Measurements from ENCODE around the gene CSAD. TPM values are rescaled to one million over a fixed set of nuclear protein-coding genes. Genes with fewer than 3 reads are reported as not detected.

Gene CSAD
- total RNA-seq (21.1 and 22.0 TPM in 2 replicates), polyA plus RNA-seq (24.0 and 24.4 TPM in 2 replicates), polyA minus RNA-seq (21.9 and 31.0 TPM in 2 replicates), Bru-seq, nascent RNA (percentile 54 among the genes with signal in this experiment), BruChase-seq, experiment 1, labeled RNA remaining after a 6-hour chase (percentile 72 among the genes with signal in this experiment), BruChase-seq, experiment 2, labeled RNA remaining after a 2-hour chase (percentile 63 among the genes with signal in this experiment)
- 5.1 and 8.8 TPM in 2 replicates for polyA plus RNA-seq (2011; cell fraction: cytosol; rRNA removed)
- polyA plus RNA-seq (2011; cell fraction: nucleus; rRNA removed) = 214 and 219 TPM in 2 replicates
- polyA plus RNA-seq (2012) = 16.2 and 18.2 TPM in 2 replicates
- 4.9 TPM for polyA minus RNA-seq (2011; cell fraction: cytosol; rRNA and poly(A)+ RNA removed)
- 28.4 and 32.6 TPM in 2 replicates for polyA minus RNA-seq (2011; cell fraction: nucleus; rRNA and poly(A)+ RNA removed)
- long read RNA-seq, partial matches to known transcripts = 1 of 4 reads
- long read RNA-seq, other reads (novel, unspliced or antisense) = 3 of 4 reads

GRCh38 chr12:53180220-53180930 is at the start of gene CSAD, which contains the start of gene ZNF740:
CSAD (minus strand) TSS chr12:53180925; CDS start chr12:53173470, 7,455 bp downstream.
ZNF740 (plus strand) TSS chr12:53180722; CDS start chr12:53181984, 1,262 bp downstream.
- Histone ChIP-seq H3K27ac (ENCODE audit: insufficient read depth, low read depth, low read length) (peak within 1 kb of the TSS; percentile 50), H3K4me2 (ENCODE audit: insufficient read depth, low read length) (peak within 1 kb of the TSS; percentile 74), H2AFZ (ENCODE audit: low read depth, low read length) (peak within 1 kb of the TSS; percentile 71), H3K9me3 (replicated peaks; ENCODE audit: control insufficient read depth, insufficient read depth, low read length) (no peaks in the 10 kb centered on the region), H3K4me1 (ENCODE audit: control insufficient read depth, extremely low read depth, insufficient read depth, low read length) (peaks cover 22% of the 10 kb centered on the region), H3K4me3 (replicated peaks in 1 of 3; ENCODE audit: insufficient read depth in 1 of 3, low read depth in 1 of 3, low read length in 3 of 3) (peak within 1 kb of the TSS; percentile 60 to 91 (median 73)), H3K36me3 (ENCODE audit: control insufficient read depth in 2 of 2, extremely low read depth in 1 of 2, insufficient read depth in 2 of 2, low read length in 2 of 2) (peaks cover 5 to 8% of the 10 kb centered on the region in 2 experiments), H4K20me1 (replicated peaks; ENCODE audit: control insufficient read depth, extremely low read depth, insufficient read depth, low read length) (no peaks in the 10 kb centered on the region), H3K9ac (replicated peaks; ENCODE audit: extremely low read depth, insufficient read depth, low read length) (peak within 1 kb of the TSS; percentile 80), H3K79me2 (ENCODE audit: control insufficient read depth, insufficient read depth, low read length) (peaks cover 20% of the 10 kb centered on the region), H3K27me3 (ENCODE audit: control insufficient read depth in 2 of 2, insufficient read depth in 2 of 2, low read length in 2 of 2) (no peaks in the 10 kb centered on the region), H3K9me1 (replicated peaks; ENCODE audit: control insufficient read depth, extremely low read depth, insufficient read depth, low read length) (no peaks in the 10 kb centered on the region)
- dilution Hi-C loops (cut with MboI; ENCODE audit: extremely low pct_ligation_motif_present, low sequenced_read_pairs) (loop anchor here (10.0 kb wide), 1 partner anchor 46 kb away; no protein-coding TSS in a partner anchor), intact Hi-C loops (cut with micrococcal nuclease) (loop anchor here (1.0 to 2.0 kb wide), 3 partner anchors 22 to 102 kb away; partner anchors contain the start of gene SPRYD3)
- TF ChIP-seq CTCF (IDR thresholded peaks at IDR 0.05; ENCODE audit: extremely low read depth in 1 of 2, insufficient read depth in 1 of 2, low read depth in 1 of 2, low read length in 2 of 2) (no peak), FOS (IDR thresholded peaks at IDR 0.05; ENCODE audit: borderline replicate concordance, insufficient read depth, low read length) (no peak), MYC (IDR thresholded peaks at IDR 0.05; ENCODE audit: low read depth, low read length) (no peak), MAX (IDR thresholded peaks at IDR 0.05; ENCODE audit: insufficient read depth, insufficient read length) (peak; percentile 24), JUN (IDR thresholded peaks at IDR 0.05; ENCODE audit: borderline replicate concordance, insufficient read depth, insufficient read length, low read depth) (no peak), POLR2A (IDR thresholded peaks at IDR 0.05; ENCODE audit: low read depth, low read length) (peak; percentile 87), POLR2AphosphoS5 (IDR thresholded peaks at IDR 0.05; ENCODE audit: insufficient read depth, low read depth, low read length) (peak; percentile 54), EZH2 (IDR thresholded peaks at IDR 0.05; ENCODE audit: borderline replicate concordance, low read depth, low read length, severe bottlenecking) (no peak)
- DNase-seq (ENCODE audit: low read depth, low spot score) = peak; percentile 96
- peak; percentile 91 for FAIRE-seq
- BruUV-seq (replicated peaks) = no TSS peak
- ChIA-PET POLR2A (interaction anchor here (0.7 to 1.0 kb wide), 2 partner anchors 9 to 101 kb away, joined by 3 to 4 read pairs; partner anchors contain the start of gene SPRYD3), CTCF (interaction anchor here (1.0 to 5.6 kb wide), 13 partner anchors 9 to 141 kb away, joined by 3 to 36 read pairs (median 5); partner anchors contain the start of genes AAAS, ESPL1 and SPRYD3)

Measured in endothelial cell of umbilical vein (primary cell).